ENCODE data around the gene ATP5MC3.

The ATP5MC3 gene

GRCh38 chr2:175167792-175168563, 13.5 kb downstream of the ATP5MC3 start, which contains the start of gene ATF2:
ATF2 (minus strand) TSS chr2:175168203; CDS start chr2:175136443, 31,760 bp downstream.
- DNase-seq, result peak; percentile 95 to 100 (median 98)

- peak in 2 of 5 donors; percentile 14 to 17 for DNase-seq
These were observed 14.3 kb downstream of the ATP5MC3 start for GRCh38 chr2:175167076-175167791.

DNA sequence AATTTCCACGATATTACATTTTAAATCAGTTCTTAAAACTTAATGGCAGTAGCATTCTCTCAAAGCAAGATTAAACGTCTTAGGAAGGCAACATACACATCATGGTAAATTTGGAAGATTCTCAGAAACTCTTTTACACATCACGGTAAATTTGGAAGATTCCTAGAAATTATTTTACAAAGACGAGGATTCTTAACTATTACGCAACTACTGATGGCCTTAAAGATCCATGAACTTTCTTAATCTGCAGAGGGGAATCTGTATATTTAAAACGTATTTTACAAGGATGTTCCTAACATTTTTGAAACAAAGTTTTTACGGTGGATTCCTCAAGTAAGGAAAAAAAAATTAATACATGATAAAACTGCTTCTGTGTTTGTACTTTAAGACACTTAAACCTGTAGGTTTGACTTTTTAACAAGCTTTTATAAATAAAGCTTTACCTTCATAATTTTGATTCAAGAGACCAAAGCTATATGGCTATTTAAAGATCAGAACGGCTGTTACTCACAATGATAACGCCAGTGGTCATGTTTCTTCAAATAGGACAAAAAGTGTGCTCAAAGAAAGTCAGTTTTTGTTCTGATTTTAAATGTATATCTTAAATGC, 15.2 kb downstream of the ATP5MC3 start:
- no peak for DNase-seq

DNA sequence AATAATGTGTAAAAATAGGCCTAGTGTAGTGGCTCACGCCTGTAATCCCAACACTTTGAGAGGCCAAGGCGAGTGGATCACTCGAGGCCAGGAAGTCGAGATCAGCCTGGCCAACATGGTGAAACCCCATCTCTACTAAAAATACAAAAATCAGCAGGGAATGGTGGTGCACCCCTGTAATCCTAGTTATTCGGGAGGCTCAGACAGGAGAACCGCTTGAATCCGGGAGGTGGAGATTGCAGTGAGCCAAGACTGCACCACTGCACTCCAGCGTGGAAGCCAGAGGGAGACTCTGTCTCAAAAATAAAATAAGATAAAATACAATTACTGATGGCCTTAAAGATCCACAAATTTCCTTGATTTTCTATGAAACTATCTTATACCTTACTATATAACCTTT, 17.3 kb downstream of the ATP5MC3 start:
- no peak for DNase-seq

- no peak for DNase-seq
These were observed 22.6 kb downstream of the ATP5MC3 start for GRCh38 chr2:175158894-175159293.

DNA sequence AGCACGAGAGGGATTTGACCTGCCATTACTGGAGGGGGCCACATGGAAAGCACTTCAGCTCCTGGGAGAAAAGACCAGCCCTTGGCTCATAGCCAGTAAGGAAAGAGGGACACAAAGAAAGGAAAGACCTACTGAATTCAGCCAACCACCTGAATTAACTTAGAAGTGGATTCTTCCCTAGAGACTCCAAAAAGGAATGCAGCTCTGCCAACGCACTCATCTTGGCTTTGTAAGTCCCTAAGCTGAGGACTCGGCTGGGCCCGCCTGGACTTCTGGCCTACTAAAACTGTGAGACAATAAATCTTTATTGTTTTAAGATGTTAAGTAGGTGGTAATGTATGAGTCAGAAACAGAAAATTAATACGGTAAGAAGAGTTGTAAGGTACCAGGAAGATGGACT, 25.0 kb downstream of the ATP5MC3 start:
- DNase-seq, result no peak

GRCh38 chr2:175154661-175155082, 26.8 kb downstream of the ATP5MC3 start:
- DNase-seq, result peak in 1 of 5 donors; percentile 70

DNA sequence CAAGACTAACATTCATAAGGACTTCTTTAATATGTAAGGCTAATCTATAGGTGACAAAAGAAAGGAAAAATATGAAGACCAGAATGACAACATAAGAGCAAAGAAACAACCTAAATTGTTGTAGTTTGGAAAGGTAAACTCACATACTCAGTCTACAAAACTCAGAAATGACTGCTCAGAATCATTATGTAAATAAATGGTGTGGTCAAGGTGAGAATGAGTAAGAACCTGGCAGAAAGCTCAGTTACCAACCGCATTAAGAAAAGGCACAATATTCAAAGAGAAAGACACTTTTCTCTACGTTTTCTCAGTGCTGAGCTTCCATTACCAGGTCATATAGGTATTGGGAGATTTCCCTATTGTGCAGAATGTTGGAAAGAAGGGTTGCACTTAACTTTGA, 29.3 kb downstream of the ATP5MC3 start:
- peak in 1 of 5 donors; percentile 25 for DNase-seq

DNA sequence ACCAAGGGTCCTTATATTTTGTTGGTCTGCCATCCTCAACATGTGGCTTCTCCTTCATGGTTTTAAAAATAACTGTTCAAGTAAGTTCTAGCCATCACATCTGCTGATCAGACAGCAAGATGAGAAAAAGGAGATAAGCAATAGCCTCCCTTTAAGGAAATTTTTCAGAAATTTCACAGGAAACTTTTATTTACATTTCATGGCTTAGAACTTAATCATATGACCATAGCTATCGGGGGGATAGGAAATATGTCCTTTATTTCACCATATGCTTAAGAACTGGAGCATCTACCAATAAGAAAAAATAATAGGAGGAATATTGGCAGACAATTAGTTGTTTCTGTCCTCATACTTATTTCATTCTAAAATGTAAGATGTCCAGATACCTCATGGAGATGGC, 29.7 kb downstream of the ATP5MC3 start:
- no peak for DNase-seq

DNA sequence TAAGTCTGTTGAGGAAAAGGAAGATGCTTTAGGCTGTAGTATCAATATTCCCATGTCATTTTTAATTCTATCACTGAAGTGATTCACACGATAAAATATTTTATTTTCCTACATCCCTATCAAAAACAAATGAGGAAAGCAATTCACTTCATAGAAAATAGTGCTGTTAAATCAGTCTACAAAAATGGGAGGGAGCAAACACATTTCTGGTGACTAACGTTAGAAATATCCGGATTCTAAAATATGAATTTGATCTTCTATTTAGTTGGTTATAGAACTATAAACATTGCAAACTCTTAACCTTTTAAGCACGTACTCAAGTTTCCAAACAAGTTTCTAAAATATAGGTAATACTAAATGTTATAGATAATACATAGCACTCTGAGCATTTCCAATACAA, 34.3 kb downstream of the ATP5MC3 start:
- no peak for DNase-seq

DNA sequence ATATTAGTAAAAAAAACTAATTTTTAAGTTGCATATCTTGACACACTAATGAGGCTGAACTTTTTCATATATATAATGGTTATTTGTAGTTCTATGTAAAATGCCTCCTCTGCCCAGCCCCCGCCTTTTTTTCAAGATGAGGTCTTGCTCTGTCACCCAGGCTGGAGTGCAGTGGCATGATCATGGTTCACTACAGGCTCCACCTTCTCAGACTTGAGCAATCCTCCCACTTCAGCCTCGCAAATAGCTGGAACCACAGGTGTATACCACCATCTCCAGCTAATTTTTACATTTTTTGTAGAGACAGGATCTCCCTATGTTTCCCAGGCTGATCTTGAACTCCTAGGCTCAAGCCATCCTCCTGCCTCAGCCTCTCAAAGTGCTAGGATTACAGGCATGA, 37.8 kb downstream of the ATP5MC3 start:
- DNase-seq, result no peak

DNA sequence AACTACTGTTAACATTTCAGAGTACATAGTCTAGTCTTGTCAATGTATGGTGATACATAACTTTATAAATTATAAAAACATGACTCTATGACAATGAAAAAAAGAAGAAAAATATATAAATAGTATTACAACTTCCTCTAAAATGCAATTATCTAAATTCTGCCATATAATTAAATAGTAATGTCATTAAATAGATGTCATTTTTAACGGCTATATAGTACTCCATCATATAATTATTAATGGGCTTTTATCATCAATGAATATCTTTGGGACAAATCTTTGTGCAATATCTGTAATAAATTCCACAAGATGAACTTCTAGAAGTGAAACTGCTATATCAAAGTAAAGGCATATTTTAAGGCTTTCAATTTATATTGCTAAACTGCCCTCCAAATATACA, 38.3 kb downstream of the ATP5MC3 start:
- DNase-seq, result no peak

- DNase-seq, result no peak
These were observed 41.2 kb downstream of the ATP5MC3 start for GRCh38 chr2:175140332-175140731.

GRCh38 chr2:175137793-175138192, 43.7 kb downstream of the ATP5MC3 start:
- DNase-seq, result no peak

DNA sequence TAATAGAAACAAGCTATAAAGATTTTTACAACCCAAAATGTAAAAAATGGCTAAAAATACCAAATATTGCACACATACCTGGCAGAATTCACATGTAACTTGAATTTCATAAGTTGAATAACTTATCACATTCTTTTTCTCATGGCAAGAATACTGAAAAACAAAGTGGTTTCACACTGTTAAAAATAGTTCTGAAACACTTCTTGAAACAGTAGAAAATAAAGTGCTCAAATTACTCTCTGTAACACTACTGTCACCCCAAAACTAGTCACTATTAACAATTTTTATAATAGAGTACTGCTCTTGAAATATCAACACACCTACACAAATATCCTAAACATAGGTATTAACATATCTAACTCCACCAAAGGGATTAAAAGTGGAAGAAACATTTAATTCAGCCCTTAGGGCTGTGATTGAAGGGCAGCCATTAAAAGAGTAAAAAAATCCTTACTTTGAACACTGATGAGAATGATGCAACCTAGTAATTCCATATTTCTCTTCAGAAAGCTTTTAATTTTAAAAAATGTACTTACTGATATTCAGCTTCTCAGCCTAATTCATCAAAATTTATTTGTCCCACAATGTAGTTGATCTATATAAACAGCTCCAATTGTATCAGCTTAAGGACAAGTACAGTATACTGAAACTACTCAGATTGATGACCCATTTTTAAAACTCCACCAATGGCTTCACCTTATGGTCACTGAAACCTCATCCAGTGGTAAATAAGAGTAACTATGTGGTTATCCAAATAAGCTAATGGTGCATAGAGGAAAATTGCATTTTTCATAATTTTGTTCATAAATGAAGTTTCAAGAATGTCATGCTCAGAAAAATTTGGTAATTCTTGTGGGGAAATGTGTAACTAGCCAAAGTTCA, 44.9 kb downstream of the ATP5MC3 start:
- DNase-seq, result no peak

DNA sequence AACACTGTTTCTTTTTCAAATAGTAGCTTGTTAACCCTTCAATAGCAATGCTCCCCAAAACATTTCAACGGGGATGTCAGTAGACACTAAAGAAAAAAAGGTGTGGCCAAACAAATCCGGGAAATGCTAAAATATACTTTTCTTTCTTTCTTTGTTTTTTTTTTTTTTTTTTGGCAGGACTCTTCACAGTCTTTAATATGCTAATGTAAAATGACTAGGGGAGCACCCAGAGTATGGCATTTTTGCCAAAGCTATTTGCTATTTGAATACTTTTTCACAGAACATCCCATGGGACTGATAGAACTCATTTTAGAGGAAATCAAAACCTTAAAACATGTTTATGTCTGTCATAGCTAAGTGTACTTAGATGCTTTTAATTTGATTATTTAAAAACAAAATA, 45.6 kb downstream of the ATP5MC3 start:
- DNase-seq, result no peak

GRCh38 chr2:175135177-175135576, 46.3 kb downstream of the ATP5MC3 start:
- DNase-seq, result no peak

DNA sequence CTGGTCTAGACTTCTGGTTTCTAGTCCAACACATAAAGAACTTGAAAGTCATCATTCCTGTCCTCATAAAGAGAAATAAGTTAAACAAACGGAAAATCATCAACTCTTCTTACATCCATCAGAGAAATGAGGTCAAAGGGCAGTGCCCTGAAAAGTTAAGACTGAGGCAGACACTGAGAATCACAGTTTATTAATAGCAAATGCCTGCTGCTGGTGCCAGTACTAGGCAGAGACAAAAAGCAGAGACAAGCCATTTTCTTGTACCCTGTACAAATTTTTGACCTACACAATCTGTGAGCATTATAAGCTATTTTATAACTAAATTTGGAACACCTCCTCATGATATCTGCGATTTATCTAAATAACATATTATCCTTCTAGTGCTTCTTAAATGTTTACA, 50.3 kb downstream of the ATP5MC3 start:
- no peak for DNase-seq

GRCh38 chr2:175126661-175127060, 54.8 kb downstream of the ATP5MC3 start:
- DNase-seq, result no peak

Measured in T-helper 1 cell (primary cell).